ENCODE results near the gene AADACL3.

- TF ChIP-seq CTCF (IDR thresholded peaks at IDR 0.05) (no peak), POLR2A (IDR thresholded peaks at IDR 0.05) (no peak)
These were observed 47.6 kb downstream of the AADACL3 start for GRCh38 chr1:12763479-12763878.

Measured in suprapubic skin (tissue), 3 donors.